Stimulated activated CD8-positive, alpha-beta memory T cell treated with anti-CD3 and anti-CD28 coated beads, Interleukin-2, amount 100 ng/mL, for 1 hour (primary cell): ENCODE results near the gene NNAT.

ENCODE experiments used
- DNase-seq, 2 donors: peaks; one replicate each; pipeline ENCODE4 v3.0.0-alpha.2; 2020; ENCODE audit warnings: low read depth in 2 of 2

The NNAT gene

DNA sequence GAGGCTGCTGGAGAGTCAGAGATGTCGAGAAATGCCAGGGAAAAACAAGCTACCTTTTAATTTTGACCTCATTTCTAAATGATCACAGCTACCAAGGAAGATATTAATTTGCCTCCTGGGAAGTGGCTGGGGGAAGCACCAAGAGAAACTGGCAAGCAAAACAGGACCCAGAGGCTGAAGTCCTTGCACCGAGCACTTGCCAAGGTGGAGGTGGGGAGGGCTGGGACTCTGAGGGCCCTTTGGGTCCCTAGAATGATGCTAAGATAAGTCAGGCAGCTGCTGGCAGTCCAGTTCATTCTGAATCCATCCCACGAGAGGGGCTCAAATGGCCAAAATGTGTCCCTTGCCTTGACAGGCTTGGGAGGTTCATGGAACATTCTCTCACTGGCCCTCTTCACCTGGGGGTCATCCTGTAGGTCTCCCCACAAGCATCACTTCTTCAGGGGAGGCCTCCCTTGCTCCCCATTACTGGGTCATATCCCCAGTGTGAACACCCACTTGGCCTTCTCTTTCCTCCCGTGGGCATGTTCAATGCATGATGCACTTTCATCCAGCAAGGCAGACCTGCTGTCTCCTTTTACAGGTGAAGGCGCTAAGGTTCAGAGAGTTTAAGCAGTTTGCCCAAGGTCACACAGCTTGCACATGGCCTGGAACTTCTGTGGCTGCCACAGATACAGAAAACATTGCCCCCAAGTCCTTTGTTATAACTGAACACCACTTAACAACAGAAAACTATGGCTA lies 45.7 kb downstream of the NNAT start:
- no peak for DNase-seq

DNA sequence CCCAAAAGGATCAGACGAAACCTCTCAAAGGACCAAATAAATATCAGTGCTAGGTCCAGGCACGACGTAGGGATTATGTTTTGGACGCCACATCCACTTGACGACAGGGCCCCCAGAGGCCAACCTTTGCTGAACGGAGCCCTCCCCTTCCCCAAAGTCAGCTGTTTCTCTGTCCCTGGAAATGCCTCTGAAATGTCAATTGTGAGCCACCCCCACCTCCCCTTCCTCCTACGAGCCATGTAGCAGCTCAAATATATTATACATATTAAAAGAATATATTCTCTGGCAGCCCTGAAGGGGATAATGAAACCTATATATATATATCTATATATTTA lies 46.2 kb downstream of the NNAT start:
- DNase-seq, result no peak

DNA sequence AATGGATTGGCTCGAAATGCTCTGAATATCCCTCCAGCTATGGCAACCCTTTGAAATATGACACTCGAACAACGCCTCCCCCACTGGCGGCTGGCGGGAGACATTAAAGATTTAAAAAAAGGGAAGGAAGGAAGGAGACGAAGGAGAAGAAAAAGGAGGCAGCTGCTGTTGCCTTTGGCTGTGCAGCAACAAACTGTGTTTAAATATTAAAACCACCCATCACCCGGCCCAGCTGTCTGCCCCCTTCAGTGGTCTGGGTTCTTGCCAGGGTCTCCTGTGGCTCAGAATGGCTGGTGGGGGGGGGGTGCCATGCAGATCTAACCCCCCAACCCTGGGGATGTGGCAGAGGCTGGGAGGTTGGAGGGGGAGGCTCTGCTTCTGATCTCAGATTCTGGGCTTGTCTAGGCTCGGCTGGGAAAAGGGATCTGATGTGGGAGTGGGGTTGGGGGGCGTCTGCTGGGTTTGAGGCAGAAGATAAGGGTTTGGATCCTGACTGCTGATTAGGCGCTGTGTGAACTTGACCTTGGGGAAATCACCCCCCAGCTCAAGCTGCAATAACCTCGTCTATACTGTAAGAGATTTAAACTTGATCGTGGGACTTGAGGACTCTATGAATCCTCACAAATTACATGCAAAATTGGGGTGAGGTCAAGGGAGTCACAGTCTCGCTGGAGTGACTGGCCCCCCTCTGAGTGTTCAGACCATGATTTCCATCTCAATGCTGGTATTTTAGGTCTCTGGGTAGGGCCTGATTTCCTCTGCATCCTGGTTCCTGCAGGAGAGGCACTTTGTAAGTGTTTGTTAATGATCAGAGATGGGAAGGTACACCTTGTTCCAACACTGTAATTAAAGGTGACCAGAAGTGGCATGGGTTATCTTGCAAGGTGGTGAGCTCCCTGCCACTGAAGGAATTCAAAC lies 46.9 kb downstream of the NNAT start:
- DNase-seq, result no peak

DNA sequence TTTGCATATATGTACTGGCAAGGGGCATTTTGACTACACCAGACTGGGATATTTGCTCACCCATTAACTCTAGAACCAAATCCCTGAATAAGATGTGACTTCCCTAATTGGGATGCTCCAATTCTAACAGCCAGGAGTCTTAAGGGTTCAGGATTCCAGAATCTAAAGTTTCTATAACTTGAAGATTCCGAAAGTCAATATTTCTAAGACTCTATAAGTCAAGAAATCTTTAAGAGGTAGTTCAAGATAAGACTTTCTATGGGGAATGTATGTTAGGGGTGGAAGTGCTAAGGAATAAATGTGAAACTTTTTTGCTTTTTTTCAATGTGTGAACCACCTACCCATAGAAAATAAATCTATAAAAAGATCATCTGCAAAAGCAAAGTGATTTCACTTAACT lies 49.4 kb downstream of the NNAT start:
- DNase-seq, result no peak

DNA sequence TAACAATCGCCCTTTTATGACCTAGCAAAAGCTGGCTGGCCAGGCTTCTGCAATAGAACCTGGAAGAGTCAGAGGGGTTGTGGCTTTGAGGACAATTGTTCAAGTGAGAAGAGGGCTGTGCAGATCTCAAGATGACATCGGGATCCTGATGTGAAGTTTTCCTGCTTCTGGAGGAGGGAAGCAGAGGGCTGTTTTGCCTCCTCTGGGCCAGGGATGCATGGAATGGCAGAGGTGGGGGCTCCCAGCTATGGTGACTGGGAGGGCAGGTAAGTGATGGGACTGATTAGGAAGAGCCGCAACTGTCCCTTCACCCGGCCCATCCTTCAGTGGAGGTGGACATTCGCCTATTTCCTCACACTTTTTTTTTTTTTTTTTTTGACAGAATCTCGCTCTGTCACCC lies 50.0 kb downstream of the NNAT start:
- no peak for DNase-seq
